ENCODE measurements around the gene ICAM1. TPM values are rescaled to one million over a fixed set of nuclear protein-coding genes. Genes with fewer than 3 reads are reported as not detected.

Gene ICAM1
- total and polyA plus RNA-seq, 2 of the 8 experiments (the other 6 are each of a cell fraction or from before 2014, with no cell fraction given): 4.0 to 9.4 TPM

DNA sequence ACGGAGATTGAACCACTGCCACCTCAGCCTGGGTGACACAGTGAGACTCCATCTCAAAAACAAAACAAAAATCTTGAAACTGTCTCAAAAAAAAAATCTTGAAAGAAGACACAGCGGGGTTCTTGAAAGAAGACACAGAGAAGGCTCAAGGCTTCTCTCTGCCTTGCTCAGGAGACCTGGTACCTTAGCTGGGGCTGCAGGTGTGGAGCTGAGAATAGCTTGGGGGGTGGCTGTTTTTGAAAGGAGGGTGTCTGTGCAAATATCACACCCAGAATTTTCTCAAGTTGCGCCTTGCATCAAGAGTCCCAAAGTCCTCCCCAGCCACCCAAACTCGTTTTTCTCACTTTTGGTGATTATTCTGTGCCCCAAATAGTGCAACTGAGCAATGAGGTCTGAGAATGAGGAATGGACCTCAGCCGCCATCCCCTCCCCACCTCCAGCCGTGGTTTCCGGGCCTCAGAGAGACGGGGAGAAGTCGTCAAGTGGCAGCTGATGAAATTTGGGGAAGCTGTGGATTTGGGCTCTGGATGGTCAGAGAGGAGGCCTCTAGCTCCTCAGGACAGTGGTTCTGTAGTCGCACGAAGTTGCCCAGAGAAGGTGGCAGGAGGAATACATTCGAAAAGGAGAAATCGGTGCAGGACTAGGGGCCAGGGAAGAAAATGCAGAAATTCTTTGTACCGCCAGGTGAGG is 48.6 kb upstream of the ICAM1 start:
- WGBS, 2 experiments (ENCODE audit: extremely low coverage in 1 of 2, insufficient coverage in 1 of 2, insufficient read length in 1 of 2, insufficient replicate concordance in 2 of 2, low coverage in 1 of 2, low lambda C conversion rate in 2 of 2, missing lambda C conversion rate in 1 of 2): 85% methylated on average over 14 of the region's 14 CpGs; no CpG with 5 or more reads in 1 of the 2 experiments
- no peak overlapping the region for H4K5ac ChIP-seq (ENCODE audit: insufficient read length, low read depth, low read length)
- FAIRE-seq: no peak
- TF ChIP-seq POLR2AphosphoS5 (IDR thresholded peaks at IDR 0.05; ENCODE audit: low read depth, low read length) (no peak), SAP30 (IDR thresholded peaks at IDR 0.05; ENCODE audit: insufficient read depth, insufficient replicate concordance, low read length) (no peak), RXRA (IDR thresholded peaks at IDR 0.05; ENCODE audit: insufficient read depth, low read depth, low read length) (no peak), EP300 (IDR thresholded peaks at IDR 0.05; ENCODE audit: borderline replicate concordance in 1 of 2, low read depth in 2 of 2, low read length in 2 of 2) (no peak), BACH1 (IDR thresholded peaks at IDR 0.05; ENCODE audit: low read length) (no peak), BCL11A (IDR thresholded peaks at IDR 0.05; ENCODE audit: low read depth in 2 of 2, low read length in 2 of 2) (no peak), SP1 (IDR thresholded peaks at IDR 0.05; ENCODE audit: low read depth, low read length) (no peak), FOSL1 (IDR thresholded peaks at IDR 0.05; ENCODE audit: insufficient read depth, low read depth, low read length) (no peak), SP4 (IDR thresholded peaks at IDR 0.05; ENCODE audit: low read length) (no peak), CREB1 (IDR thresholded peaks at IDR 0.05) (no peak), RAD21 (IDR thresholded peaks at IDR 0.05 in 1 of 2, conservative IDR thresholded peaks at IDR 0.05 in 1 of 2; ENCODE audit: low read depth in 2 of 2, low read length in 2 of 2) (no peak)
- TF ChIP-seq, protein P1, sequence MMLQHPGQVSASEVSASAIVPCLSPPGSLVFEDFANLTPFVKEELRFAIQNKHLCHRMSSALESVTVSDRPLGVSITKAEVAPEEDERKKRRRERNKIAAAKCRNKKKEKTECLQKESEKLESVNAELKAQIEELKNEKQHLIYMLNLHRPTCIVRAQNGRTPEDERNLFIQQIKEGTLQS (IDR thresholded peaks at IDR 0.05; ENCODE audit: insufficient read depth, low read depth, low read length): no peak

More for the DNA sequence above, 48.6 kb upstream of the ICAM1 start:
- Histone ChIP-seq H2BK20ac (ENCODE audit: low read length) (no peak overlapping the region), H3K79me2 (ENCODE audit: control insufficient read depth in 1 of 2, insufficient read depth in 2 of 2, low read length in 2 of 2) (peaks cover 0 to 11% of the 10 kb centered on the region in 2 experiments; a peak in 1 of 4 replicates), H3K4ac (replicated peaks; ENCODE audit: insufficient read length, low read depth, low read length) (no peak overlapping the region), H3K4me2 (ENCODE audit: insufficient read depth in 1 of 2, low read depth in 2 of 2, low read length in 2 of 2) (no peak overlapping the region), H3K27ac (ENCODE audit: low read depth, low read length) (no peak overlapping the region), H3K27me3 (replicated peaks in 1 of 4; ENCODE audit: control insufficient read depth in 3 of 4, extremely low read depth in 1 of 4, insufficient read depth in 3 of 4, low read length in 3 of 4) (no peaks in the 10 kb centered on the region), H3K14ac (ENCODE audit: insufficient read length) (no peak overlapping the region), H4K91ac (replicated peaks; ENCODE audit: insufficient read length, low read length) (no peak overlapping the region), H2AK5ac (ENCODE audit: low read depth, low read length) (no peak overlapping the region), H3K4me3 (ENCODE audit: extremely low read depth in 1 of 4, insufficient read depth in 2 of 4, low read depth in 3 of 4, low read length in 4 of 4) (no peak overlapping the region), H3K18ac (ENCODE audit: extremely low read depth, low read length) (no peak overlapping the region), H3K23ac (ENCODE audit: insufficient read length) (no peak overlapping the region), H3K36me3 (ENCODE audit: control insufficient read depth in 2 of 4, insufficient read depth in 4 of 4, low read length in 3 of 4) (peaks cover 0 to 3% (median under 1%) of the 10 kb centered on the region in 4 experiments; a peak in 3 of 8 replicates), H2BK15ac (ENCODE audit: low read length) (no peak overlapping the region), H2BK5ac (ENCODE audit: low read depth, low read length) (no peak overlapping the region), H3K4me1 (replicated peaks in 1 of 4; ENCODE audit: control insufficient read depth in 3 of 4, insufficient read depth in 4 of 4, low read length in 3 of 4) (peaks cover 0 to 4% (median 2%) of the 10 kb centered on the region in 4 experiments; a peak in 4 of 7 replicates), H4K20me1 (replicated peaks in 1 of 2; ENCODE audit: control insufficient read depth in 1 of 2, insufficient read depth in 2 of 2, low read length in 2 of 2) (peaks cover 7 to 9% of the 10 kb centered on the region in 2 experiments), H2BK120ac (replicated peaks; ENCODE audit: low read depth, low read length) (no peak overlapping the region), H3K9me3 (ENCODE audit: insufficient read depth in 2 of 2, low read depth in 1 of 2, low read length in 1 of 2) (0 out of 4 replicates have a peak, but pooled peaks cover 0 to 5% of the 10 kb centered on the region in 2 experiments), H3K9ac (replicated peaks in 1 of 4; ENCODE audit: extremely low read depth in 1 of 4, low read depth in 3 of 4, low read length in 3 of 4) (no peak overlapping the region), H4K8ac (ENCODE audit: extremely low read depth, insufficient read depth, low read length) (no peak overlapping the region), H3K23me2 (ENCODE audit: low read depth, low read length) (no peaks in the 10 kb centered on the region), H3K56ac (replicated peaks; ENCODE audit: insufficient read length, low read depth, low read length) (no peak overlapping the region), H2BK12ac (ENCODE audit: low read depth, low read length) (no peak overlapping the region), H3K79me1 (ENCODE audit: low read depth, low read length) (peaks cover 7% of the 10 kb centered on the region; the same call in 1 of the 2 replicates), H2AFZ (ENCODE audit: low read length) (no peak overlapping the region)
- no peak for DNase-seq (ENCODE audit: low read depth in 1 of 2, low spot score in 2 of 2)
- POLR2A ChIA-PET (ENCODE audit: partially characterized antibody): interaction anchor here (1.2 kb wide), 1 partner anchor 34 kb away, joined by 3 read pairs; no protein-coding TSS in a partner anchor
- CTCF ChIA-PET (ENCODE audit: partially characterized antibody): interaction anchor here (0.5 to 2.3 kb wide), 9 partner anchors 12 to 1888 kb away, joined by 3 to 14 read pairs (median 3); partner anchors contain the start of gene DNMT1

Data from H1 (cell line).